Spinal cord (tissue), 10 donors: ENCODE data around the gene MOB3C. TPM values are rescaled to one million over a fixed set of nuclear protein-coding genes. Genes with fewer than 3 reads are reported as not detected.

Source experiments
- DNase-seq, 6 donors: peaks; one replicate each; pipeline versions ENCODE4 v3.0.0 to v3.0.0-alpha.2; 2013 to 2015; ENCODE audit warnings: low spot score in 6 of 6, low read depth in 4 of 6
- H3K27ac ChIP-seq: one replicate; pipeline ENCODE4 v1.5.1; 2013; ENCODE audit warnings: low read depth, low read length, control low read depth
- H3K27me3 ChIP-seq: one replicate; pipeline ENCODE4 v1.6.1; 2013; ENCODE audit warnings: low read length; ENCODE audit not compliant: control insufficient read depth, insufficient read depth
- H3K36me3 ChIP-seq: one replicate; pipeline ENCODE4 v1.6.1; 2013; ENCODE audit warnings: low read length; ENCODE audit not compliant: control insufficient read depth, insufficient read depth
- H3K4me1 ChIP-seq: one replicate; pipeline ENCODE4 v1.6.1; 2013; ENCODE audit warnings: low read length; ENCODE audit not compliant: control insufficient read depth, insufficient read depth
- H3K4me3 ChIP-seq: one replicate; pipeline ENCODE4 v1.5.1; 2013; ENCODE audit warnings: low read depth, low read length, control low read depth
- H3K9me3 ChIP-seq: one replicate; pipeline ENCODE4 v1.6.1; 2013; ENCODE audit warnings: low read length; ENCODE audit not compliant: control insufficient read depth, insufficient read depth
- WGBS: methylation state at CpG from one replicate; pipeline ENCODE4 v1.1.5; 2013; ENCODE audit warnings: missing lambda C conversion rate; ENCODE audit not compliant: insufficient coverage; 5-methylcytosine and 5-hydroxymethylcytosine counted together
- polyA plus RNA-seq, 2 donors: library from polyadenylated mRNA; unstranded; fragments of 120-200 nt; gene quantifications; one replicate each; pipeline ENCODE4 v1.2.1, GENCODE V29; 2013; ENCODE audit not compliant: insufficient read length in 2 of 2
- total RNA-seq, 2 donors: library from RNA; depleted of rRNA in 1 of 2; stranded (reverse); fragments of 120-200 nt in 1 of 2; fragments of >200 nt in 1 of 2; gene quantifications; one replicate each; pipeline versions ENCODE4 v1.2.3 to v1.2.4, GENCODE V29; 2013 to 2014
- donor health status: healthy.

Gene MOB3C
- total and polyA plus RNA-seq, 4 donors, result 8.4 to 18.8 (median 9.7) TPM

GRCh38 chr1:46569884-46570725 is 46.5 kb downstream of the MOB3C start:
- Histone ChIP-seq H3K4me1 (peaks cover 18% of the 10 kb centered on the region), H3K9me3 (no peaks in the 10 kb centered on the region), H3K4me3 (no peak overlapping the region), H3K27me3 (no peaks in the 10 kb centered on the region), H3K27ac (no peak overlapping the region), H3K36me3 (peaks cover 4% of the 10 kb centered on the region)
- WGBS, result 28% methylated on average over 7 of the region's 14 CpGs
- DNase-seq, result peak in 1 of 6 donors; percentile 46

GRCh38 chr1:46569116-46569515 is 47.5 kb downstream of the MOB3C start:
- no peak for DNase-seq
- WGBS, result 71% methylated on average over 3 of the region's 4 CpGs
- Histone ChIP-seq H3K9me3 (no peaks in the 10 kb centered on the region), H3K36me3 (peaks cover 10% of the 10 kb centered on the region), H3K4me3 (no peak overlapping the region), H3K27ac (no peak overlapping the region), H3K4me1 (peaks cover 18% of the 10 kb centered on the region), H3K27me3 (no peaks in the 10 kb centered on the region)

GRCh38 chr1:46568461-46568891 is 48.1 kb downstream of the MOB3C start:
- WGBS, result 59% methylated on average over 3 of the region's 6 CpGs
- peaks cover 18% of the 10 kb centered on the region for H3K4me1 ChIP-seq
- H3K27me3 ChIP-seq, result no peaks in the 10 kb centered on the region
- no peak overlapping the region for H3K27ac ChIP-seq
- peaks cover 10% of the 10 kb centered on the region for H3K36me3 ChIP-seq
- no peak overlapping the region for H3K4me3 ChIP-seq
- peak in 1 of 6 donors; percentile 70 for DNase-seq
- H3K9me3 ChIP-seq, result no peaks in the 10 kb centered on the region

GRCh38 chr1:46563341-46563740 is 53.3 kb downstream of the MOB3C start:
- Histone ChIP-seq H3K9me3 (no peaks in the 10 kb centered on the region), H3K36me3 (peaks cover 43% of the 10 kb centered on the region), H3K4me1 (peaks cover 12% of the 10 kb centered on the region), H3K4me3 (no peak overlapping the region), H3K27me3 (no peaks in the 10 kb centered on the region), H3K27ac (no peak overlapping the region)
- DNase-seq, result peak in 1 of 6 donors; percentile 85
- 68% methylated on average over 3 of the region's 4 CpGs for WGBS

GRCh38 chr1:46562498-46562897 is 54.1 kb downstream of the MOB3C start:
- H3K27ac ChIP-seq, result no peak overlapping the region
- no peak for DNase-seq
- 91% methylated on average over 14 of the region's 15 CpGs for WGBS
- no peak overlapping the region for H3K4me3 ChIP-seq
- H3K4me1 ChIP-seq, result peaks cover 17% of the 10 kb centered on the region
- no peaks in the 10 kb centered on the region for H3K27me3 ChIP-seq
- peaks cover 47% of the 10 kb centered on the region for H3K36me3 ChIP-seq
- H3K9me3 ChIP-seq, result no peaks in the 10 kb centered on the region

GRCh38 chr1:46558966-46559365 is 57.6 kb downstream of the MOB3C start:
- no peak overlapping the region for H3K4me3 ChIP-seq

DNA sequence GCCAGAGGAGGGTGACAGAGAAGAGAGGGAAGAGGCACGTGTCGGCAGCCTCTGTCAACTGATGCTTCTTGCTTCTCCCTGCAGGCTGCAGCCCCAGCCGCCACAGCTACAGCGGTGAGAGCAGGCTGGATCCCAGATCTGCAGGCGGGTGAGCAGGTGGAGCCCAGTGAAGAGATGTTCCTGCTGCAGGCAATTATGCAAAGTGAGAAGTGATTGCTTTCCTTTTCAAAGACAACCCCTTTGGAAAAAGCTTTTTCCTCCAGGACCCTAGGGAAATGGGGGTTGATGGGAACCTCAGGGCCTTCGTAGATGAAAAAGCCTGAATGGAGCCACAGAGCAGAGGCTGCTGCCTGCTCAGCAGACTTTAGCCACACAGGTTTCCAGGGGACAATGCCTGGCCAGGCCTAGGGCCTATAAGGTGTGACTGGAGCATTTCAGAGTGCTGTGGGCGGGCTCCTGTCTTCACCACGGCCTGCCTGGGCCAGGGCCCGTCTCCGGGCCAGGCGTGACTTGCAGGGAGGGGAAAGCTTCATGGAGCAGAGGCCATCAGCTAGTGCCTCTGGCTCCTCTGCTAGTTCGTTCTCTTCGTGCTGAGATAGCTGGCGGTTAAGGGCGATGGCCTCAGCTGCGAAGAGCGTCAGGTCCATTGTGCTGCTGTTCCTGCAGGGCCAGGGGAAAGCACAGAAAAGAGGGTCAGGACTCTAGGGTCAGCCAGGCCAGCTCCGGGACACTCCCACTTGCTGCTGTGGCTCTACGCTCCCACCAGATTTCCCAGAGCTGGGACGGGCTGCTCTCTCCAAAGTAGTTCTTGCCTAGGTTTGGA is 58.3 kb downstream of the MOB3C start:
- H3K36me3 ChIP-seq, result peaks cover 40% of the 10 kb centered on the region
- no peaks in the 10 kb centered on the region for H3K27me3 ChIP-seq
- no peaks in the 10 kb centered on the region for H3K9me3 ChIP-seq
- DNase-seq, result peak in 1 of 6 donors; percentile 80
- 54% methylated on average over 17 of the region's 20 CpGs for whole genome bisulfite sequencing
- H3K4me1 ChIP-seq, result peaks cover 34% of the 10 kb centered on the region
- H3K4me3 ChIP-seq, result no peak overlapping the region
- no peak overlapping the region for H3K27ac ChIP-seq

More at GRCh38 chr1:46558966-46559365, 57.6 kb downstream of the MOB3C start:
- no peaks in the 10 kb centered on the region for H3K9me3 ChIP-seq
- peaks cover 30% of the 10 kb centered on the region for H3K4me1 ChIP-seq
- no peak for DNase-seq
- H3K36me3 ChIP-seq, result peaks cover 40% of the 10 kb centered on the region
- WGBS, result 92% methylated on average over 8 of the region's 8 CpGs
- no peak overlapping the region for H3K27ac ChIP-seq
- no peaks in the 10 kb centered on the region for H3K27me3 ChIP-seq

Other genes with a start within 250 kb of the MOB3C start
- gene FAAH, start 222.5 kb downstream of the MOB3C start, total RNA-seq, result 10 to 100 TPM; 14.3 to 19.7 TPM
- 10 to 100 TPM; 34.3 to 43.3 TPM for gene FAAH, start 222.5 kb downstream of the MOB3C start, polyA plus RNA-seq
- gene DMBX1, start 127.0 kb downstream of the MOB3C start, total RNA-seq, result under 1 TPM; 0.10 to 0.33 TPM
- gene DMBX1, start 127.0 kb downstream of the MOB3C start, polyA plus RNA-seq, result under 1 TPM; 0.23 to 0.29 TPM
- gene KNCN, start 65.2 kb downstream of the MOB3C start, total RNA-seq, result under 1 TPM; 0.17 to 0.40 TPM
- gene KNCN, start 65.2 kb downstream of the MOB3C start, polyA plus RNA-seq, result 1 to 10 TPM; 1.8 to 1.9 TPM
- gene MKNK1, start 12.5 kb downstream of the MOB3C start, total RNA-seq, result 10 to 100 TPM; 24.6 to 29.5 TPM
- gene MKNK1, start 12.5 kb downstream of the MOB3C start, polyA plus RNA-seq, result 10 to 100 TPM; 35.1 to 52.2 TPM
- 10 to 100 TPM; 59.7 to 78.4 TPM for gene ATPAF1, start 51.6 kb upstream of the MOB3C start, total RNA-seq
- 10 to 100 TPM; 82.5 to 92.4 TPM for gene ATPAF1, start 51.6 kb upstream of the MOB3C start, polyA plus RNA-seq
- not detected for gene TEX38, start 55.0 kb upstream of the MOB3C start, total RNA-seq
- under 1 TPM; 0.41 to 0.45 TPM for gene TEX38, start 55.0 kb upstream of the MOB3C start, polyA plus RNA-seq
- gene EFCAB14, start 102.3 kb upstream of the MOB3C start, total RNA-seq, result 100 to 1,000 TPM in 1 of 2 donors, 10 to 100 TPM in 1; 64.5 to 103 TPM
- 10 to 100 TPM; 45.5 to 62.2 TPM for gene EFCAB14, start 102.3 kb upstream of the MOB3C start, polyA plus RNA-seq
- under 1 TPM; 0.59 to 0.66 TPM for gene CYP4B1, start 182.2 kb upstream of the MOB3C start, total RNA-seq
- under 1 TPM; 0.33 to 0.46 TPM for gene CYP4B1, start 182.2 kb upstream of the MOB3C start, polyA plus RNA-seq